GM23248 (cell line): Measurements from ENCODE around the gene TSPAN4. TPM values are rescaled to one million over a fixed set of nuclear protein-coding genes. Genes with fewer than 3 reads are reported as not detected.

Source experiments
- DNase-seq: peaks from one replicate; pipeline ENCODE4 v3.0.0-alpha.2; 2015
- H2AFZ ChIP-seq: fragments of 200-600 bp; sonication (generic); 2 replicates; pipeline ENCODE4 v1.6.1; 2016; ENCODE audit warnings: antibody characterized with exemption
- H3F3A ChIP-seq: fragments of 200-600 bp; sonication (generic); 2 replicates; pipeline ENCODE4 v1.6.1; 2016; ENCODE audit warnings: mild to moderate bottlenecking, antibody characterized with exemption, mixed run types; ENCODE audit not compliant: insufficient read depth
- H3K27ac ChIP-seq: fragments of 200-600 bp; sonication (generic); 2 replicates; pipeline ENCODE4 v1.5.1; 2016; ENCODE audit warnings: mild to moderate bottlenecking
- H3K27me3 ChIP-seq: fragments of 200-600 bp; sonication (generic); replicated peaks from 2 replicates; pipeline ENCODE4 v1.6.1; 2016; ENCODE audit warnings: mild to moderate bottlenecking; ENCODE audit not compliant: insufficient read depth
- H3K36me3 ChIP-seq: fragments of 200-600 bp; sonication (generic); 2 replicates; pipeline ENCODE4 v1.6.1; 2016; ENCODE audit warnings: low read depth, mild to moderate bottlenecking
- H3K4me1 ChIP-seq: fragments of 200-600 bp; sonication (generic); 2 replicates; pipeline ENCODE4 v1.6.1; 2016; ENCODE audit warnings: mild to moderate bottlenecking; ENCODE audit not compliant: insufficient read depth
- H3K4me2 ChIP-seq: fragments of 200-600 bp; sonication (generic); one replicate; pipeline ENCODE4 v1.6.1; 2016; ENCODE audit warnings: mild to moderate bottlenecking; ENCODE audit not compliant: unreplicated experiment
- H3K4me3 ChIP-seq: fragments of 200-600 bp; sonication (generic); 2 replicates; pipeline ENCODE4 v1.5.1; 2016; ENCODE audit warnings: mild to moderate bottlenecking
- H3K79me2 ChIP-seq: fragments of 200-600 bp; sonication (generic); 2 replicates; pipeline ENCODE4 v1.6.1; 2016; ENCODE audit warnings: mild to moderate bottlenecking; ENCODE audit not compliant: insufficient read depth
- H3K9ac ChIP-seq: fragments of 200-600 bp; sonication (generic); 2 replicates; pipeline ENCODE4 v1.6.1; 2016; ENCODE audit warnings: mild to moderate bottlenecking
- H3K9me2 ChIP-seq: fragments of 200-600 bp; sonication (generic); 2 replicates; pipeline ENCODE4 v1.6.1; 2016; ENCODE audit warnings: mixed run types, mild to moderate bottlenecking, moderate library complexity; ENCODE audit not compliant: insufficient read depth
- H3K9me3 ChIP-seq: fragments of 200-600 bp; sonication (generic); one replicate; pipeline ENCODE4 v1.6.1; 2017; ENCODE audit warnings: low read depth
- H4K20me1 ChIP-seq: fragments of 200-600 bp; sonication (generic); 2 replicates; pipeline ENCODE4 v1.6.0; 2016; ENCODE audit not compliant: insufficient read depth
- EZH2 ChIP-seq: fragments of 200-600 bp; sonication (generic); IDR thresholded peaks from 2 replicates; pipeline ENCODE4 v1.6.1; 2018; ENCODE audit warnings: antibody characterized with exemption, mild to moderate bottlenecking; ENCODE audit not compliant: insufficient read depth, poor library complexity, severe bottlenecking
- EZH2phosphoT487 ChIP-seq: fragments of 200-600 bp; sonication (generic); IDR thresholded peaks from 2 replicates; pipeline ENCODE4 v1.6.1; 2018; ENCODE audit warnings: antibody characterized with exemption, moderate library complexity, mild to moderate bottlenecking, low read depth; ENCODE audit not compliant: insufficient read depth
- WGBS, 2 experiments: methylation state at CpG; one replicate each; pipeline ENCODE4 v1.1.6; 2015 to 2017; ENCODE audit warnings: low lambda C conversion rate in 2 of 2, low coverage in 1 of 2; ENCODE audit errors: missing lambda C conversion rate in 2 of 2; 5-methylcytosine and 5-hydroxymethylcytosine counted together
- in situ Hi-C: fragments of 300-500 bp; cut with MboI; formaldehyde crosslinking; loops from 2 replicates; pipeline ENCODE4 v1.15.0; 2020
- polyA plus RNA-seq: library from polyadenylated mRNA; unstranded; fragments of >200 nt; fragmentation: Nextera tagmentation; extraction: Ambion mirVana; gene quantifications from 2 replicates; pipeline ENCODE4 v1.2.1, GENCODE V29; 2016
- small RNA-seq: library from RNA; depleted of rRNA; stranded (forward); fragments of <200 nt; gene quantifications from one replicate; pipeline ENCODE3, GENCODE V24; 2014; ENCODE audit warnings: low read depth, low replicate concordance
- total RNA-seq: library from RNA; depleted of rRNA; stranded (reverse); fragments of >200 nt; shearing (Covaris generic); gene quantifications from 2 replicates; pipeline ENCODE4 v1.2.3, GENCODE V29; 2014; rRNA removed

The TSPAN4 gene
- total and polyA plus RNA-seq, 2 experiments from 2014 or later: 343 to 393 TPM

GRCh38 chr11:913043-913442 lies 70.4 kb downstream of the TSPAN4 start:
- Histone ChIP-seq H3K4me2 (no peak overlapping the region), H3K4me1 (0 out of 2 replicates have a peak, but pooled peaks cover 3% of the 10 kb centered on the region), H2AFZ (no peak overlapping the region), H4K20me1 (no peaks in the 10 kb centered on the region), H3K36me3 (no peaks in the 10 kb centered on the region), H3K4me3 (no peak overlapping the region), H3K27ac (no peak overlapping the region), H3K9me2 (no peaks in the 10 kb centered on the region), H3F3A (0 out of 2 replicates have a peak, but pooled peaks cover 6% of the 10 kb centered on the region), H3K9me3 (no peaks in the 10 kb centered on the region), H3K9ac (no peak overlapping the region), H3K79me2 (peaks cover 24% of the 10 kb centered on the region), H3K27me3 (no peaks in the 10 kb centered on the region)
- no peak for TF ChIP-seq EZH2
- TF ChIP-seq EZH2phosphoT487: no peak
- in situ Hi-C loops: no loop called here
- WGBS, 2 experiments: 94 to 96% methylated on average over 4 of the region's 4 CpGs
- DNase-seq: no peak

- H3K9me2 ChIP-seq: no peaks in the 10 kb centered on the region
- no peak for TF ChIP-seq EZH2phosphoT487
- TF ChIP-seq EZH2: no peak
- H3K27me3 ChIP-seq: no peaks in the 10 kb centered on the region
- no peaks in the 10 kb centered on the region for H4K20me1 ChIP-seq
- H3K36me3 ChIP-seq: no peaks in the 10 kb centered on the region
- 73 to 74% methylated on average over 5 of the region's 5 CpGs for WGBS, 2 experiments
- no peak overlapping the region for H3K9ac ChIP-seq
- 0 out of 2 replicates have a peak, but pooled peaks cover 6% of the 10 kb centered on the region for H3F3A ChIP-seq
- H3K27ac ChIP-seq: no peak overlapping the region
- H2AFZ ChIP-seq: no peak overlapping the region
- H3K4me1 ChIP-seq: 0 out of 2 replicates have a peak, but pooled peaks cover 3% of the 10 kb centered on the region
- DNase-seq: no peak
- in situ Hi-C loops: no loop called here
- no peak overlapping the region for H3K4me3 ChIP-seq
- H3K4me2 ChIP-seq: no peak overlapping the region
- peaks cover 13% of the 10 kb centered on the region for H3K79me2 ChIP-seq
- H3K9me3 ChIP-seq: no peaks in the 10 kb centered on the region
These were observed 71.6 kb downstream of the TSPAN4 start for GRCh38 chr11:914204-914603.

GRCh38 chr11:914747-915501 lies 72.3 kb downstream of the TSPAN4 start:
- 0 out of 2 replicates have a peak, but pooled peaks cover 6% of the 10 kb centered on the region for H3F3A ChIP-seq
- no peak overlapping the region for H2AFZ ChIP-seq
- H3K9me3 ChIP-seq: no peaks in the 10 kb centered on the region
- 71 to 76% methylated on average over 21 of the region's 21 CpGs for WGBS, 2 experiments
- in situ Hi-C loops: no loop called here
- no peak for DNase-seq
- TF ChIP-seq EZH2phosphoT487: no peak
- no peak for TF ChIP-seq EZH2
- H3K36me3 ChIP-seq: no peaks in the 10 kb centered on the region
- H3K79me2 ChIP-seq: peaks cover 6% of the 10 kb centered on the region
- H3K4me2 ChIP-seq: no peak overlapping the region
- no peaks in the 10 kb centered on the region for H3K4me1 ChIP-seq
- no peaks in the 10 kb centered on the region for H3K9me2 ChIP-seq
- no peak overlapping the region for H3K9ac ChIP-seq
- H4K20me1 ChIP-seq: no peaks in the 10 kb centered on the region
- no peak overlapping the region for H3K27ac ChIP-seq
- no peak overlapping the region for H3K4me3 ChIP-seq
- no peaks in the 10 kb centered on the region for H3K27me3 ChIP-seq

Small RNA genes within 50 kb of the gene (small RNA-seq; reads per million reads assigned to genes)
- not detected for gene SNORA52

Other genes with a start within 250 kb of the TSPAN4 start
- 3.7 and 11.8 TPM in 2 replicates for gene IRF7, start 226.9 kb upstream of the TSPAN4 start, total RNA-seq
- 4.7 and 5.1 TPM in 2 replicates for gene IRF7, start 226.9 kb upstream of the TSPAN4 start, polyA plus RNA-seq
- gene CDHR5, start 217.9 kb upstream of the TSPAN4 start, total RNA-seq: not detected in 2 replicates
- not detected in 2 replicates for gene CDHR5, start 217.9 kb upstream of the TSPAN4 start, polyA plus RNA-seq
- gene SCT, start 215.7 kb upstream of the TSPAN4 start, total RNA-seq: not detected in 2 replicates
- not detected in 2 replicates for gene SCT, start 215.7 kb upstream of the TSPAN4 start, polyA plus RNA-seq
- gene DRD4, start 205.6 kb upstream of the TSPAN4 start, total RNA-seq: not detected in 2 replicates
- gene DRD4, start 205.6 kb upstream of the TSPAN4 start, polyA plus RNA-seq: not detected in 2 replicates
- 31.6 and 38.5 TPM in 2 replicates for gene DEAF1, start 147.6 kb upstream of the TSPAN4 start, total RNA-seq
- gene DEAF1, start 147.6 kb upstream of the TSPAN4 start, polyA plus RNA-seq: 31.7 and 35.0 TPM in 2 replicates
- 27.0 and 37.3 TPM in 2 replicates for gene TMEM80, start 147.0 kb upstream of the TSPAN4 start, total RNA-seq
- 47.9 and 50.1 TPM in 2 replicates for gene TMEM80, start 147.0 kb upstream of the TSPAN4 start, polyA plus RNA-seq
- gene EPS8L2, start 136.6 kb upstream of the TSPAN4 start, total RNA-seq: 58.3 and 59.7 TPM in 2 replicates
- gene EPS8L2, start 136.6 kb upstream of the TSPAN4 start, polyA plus RNA-seq: 46.4 and 48.2 TPM in 2 replicates
- 185 and 216 TPM in 2 replicates for gene TALDO1, start 95.4 kb upstream of the TSPAN4 start, total RNA-seq
- 313 and 318 TPM in 2 replicates for gene TALDO1, start 95.4 kb upstream of the TSPAN4 start, polyA plus RNA-seq
- 38.3 and 45.0 TPM in 2 replicates for gene GATD1, start 65.4 kb upstream of the TSPAN4 start, total RNA-seq
- gene GATD1, start 65.4 kb upstream of the TSPAN4 start, polyA plus RNA-seq: 27.0 and 27.4 TPM in 2 replicates
- gene CEND1, start 52.8 kb upstream of the TSPAN4 start, total RNA-seq: 2.1 and 2.8 TPM in 2 replicates
- 3.4 and 3.9 TPM in 2 replicates for gene CEND1, start 52.8 kb upstream of the TSPAN4 start, polyA plus RNA-seq
- 10.5 and 13.9 TPM in 2 replicates for gene SLC25A22, start 44.6 kb upstream of the TSPAN4 start, total RNA-seq
- gene SLC25A22, start 44.6 kb upstream of the TSPAN4 start, polyA plus RNA-seq: 18.7 and 19.4 TPM in 2 replicates
- gene PIDD1, start 37.6 kb upstream of the TSPAN4 start, total RNA-seq: 4.2 and 6.4 TPM in 2 replicates
- gene PIDD1, start 37.6 kb upstream of the TSPAN4 start, polyA plus RNA-seq: 7.3 and 8.5 TPM in 2 replicates
- 162 and 263 TPM in 2 replicates for gene RPLP2, start 32.9 kb upstream of the TSPAN4 start, total RNA-seq
- gene RPLP2, start 32.9 kb upstream of the TSPAN4 start, polyA plus RNA-seq: 726 and 744 TPM in 2 replicates
- gene PNPLA2, start 23.9 kb upstream of the TSPAN4 start, total RNA-seq: 35.2 and 38.7 TPM in 2 replicates
- gene PNPLA2, start 23.9 kb upstream of the TSPAN4 start, polyA plus RNA-seq: 87.6 and 98.1 TPM in 2 replicates
- gene CRACR2B, start 14.9 kb upstream of the TSPAN4 start, total RNA-seq: 0.38 and 2.3 TPM in 2 replicates
- 1.2 and 2.0 TPM in 2 replicates for gene CRACR2B, start 14.9 kb upstream of the TSPAN4 start, polyA plus RNA-seq
- gene CD151, start 9.9 kb upstream of the TSPAN4 start, total RNA-seq: 1,651 and 1,751 TPM in 2 replicates
- gene CD151, start 9.9 kb upstream of the TSPAN4 start, polyA plus RNA-seq: 796 and 807 TPM in 2 replicates
- gene POLR2L, start 323 bp upstream of the TSPAN4 start, total RNA-seq: 67.8 and 113 TPM in 2 replicates
- 804 and 820 TPM in 2 replicates for gene POLR2L, start 323 bp upstream of the TSPAN4 start, polyA plus RNA-seq
- 72.3 and 91.9 TPM in 2 replicates for gene CHID1, start 68.0 kb downstream of the TSPAN4 start, total RNA-seq
- 202 and 215 TPM in 2 replicates for gene CHID1, start 68.0 kb downstream of the TSPAN4 start, polyA plus RNA-seq
- gene AP2A2, start 83.0 kb downstream of the TSPAN4 start, total RNA-seq: 32.2 and 38.3 TPM in 2 replicates
- 27.5 and 31.1 TPM in 2 replicates for gene AP2A2, start 83.0 kb downstream of the TSPAN4 start, polyA plus RNA-seq
- gene MUC6, start 193.9 kb downstream of the TSPAN4 start, total RNA-seq: not detected in 2 replicates
- not detected in 2 replicates for gene MUC6, start 193.9 kb downstream of the TSPAN4 start, polyA plus RNA-seq
- not detected in 2 replicates for gene MUC2, start 232.0 kb downstream of the TSPAN4 start, total RNA-seq
- gene MUC2, start 232.0 kb downstream of the TSPAN4 start, polyA plus RNA-seq: not detected in 2 replicates